ENCODE results near the gene STX4. TPM values are rescaled to one million over a fixed set of nuclear protein-coding genes. Genes with fewer than 3 reads are reported as not detected.

The STX4 gene
- total RNA-seq, 1 experiment from 2014 or later = 26.0 TPM

- TF ChIP-seq SIN3A (IDR thresholded peaks at IDR 0.05; ENCODE audit: low read depth) (peak; percentile 78), ZNF274 (IDR thresholded peaks at IDR 0.05; ENCODE audit: low read depth, low read length) (no peak), CEBPB (IDR thresholded peaks at IDR 0.05; ENCODE audit: low read depth) (no peak), MAX (IDR thresholded peaks at IDR 0.05) (no peak), POLR2AphosphoS5 (IDR thresholded peaks at IDR 0.05; ENCODE audit: low read depth, low read length) (peak; percentile 47)
Measured at GRCh38 chr16:31073142-31073969, 40.0 kb downstream of the STX4 start (continued).

GRCh38 chr16:31073970-31074813, 40.8 kb downstream of the STX4 start, which contains the start of the genes ZNF646 and ZNF668:
ZNF646 (plus strand) TSS chr16:31074422; CDS start chr16:31076325, 1,903 bp downstream.
ZNF668 (minus strand) TSS chr16:31074240; CDS start chr16:31064459, 9,781 bp downstream.
- Histone ChIP-seq H4K20me1 (ENCODE audit: insufficient read depth) (no peaks in the 10 kb centered on the region), H3K9me2 (ENCODE audit: insufficient read depth) (no peaks in the 10 kb centered on the region), H3K27ac (ENCODE audit: low read depth, low read length) (peak within 1 kb of the TSS; percentile 100), H3K27me3 (ENCODE audit: insufficient read depth, low read length) (no peaks in the 10 kb centered on the region), H3K9me3 (ENCODE audit: control insufficient read depth in 1 of 2, insufficient read depth in 1 of 2, low read depth in 1 of 2, low read length in 2 of 2) (no peaks in the 10 kb centered on the region), H3K4me2 (ENCODE audit: low read length) (peak within 1 kb of the TSS; percentile 97), H3K4me3 (replicated peaks in 1 of 2; ENCODE audit: low read depth in 1 of 2, low read length in 2 of 2) (peak within 1 kb of the TSS; percentile 87 to 99), H3K79me2 (ENCODE audit: insufficient read depth, low read length) (peaks cover 71% of the 10 kb centered on the region), H3K4me1 (ENCODE audit: control insufficient read depth in 1 of 2, insufficient read depth in 2 of 2, low read length in 2 of 2) (peaks cover 8 to 18% of the 10 kb centered on the region in 2 experiments; a peak in 3 of 4 replicates), H2AFZ (ENCODE audit: low read depth, low read length, poor library complexity, severe bottlenecking) (no peak within 1 kb of the TSS), H3K9ac (ENCODE audit: low read length) (peak within 1 kb of the TSS; percentile 95), H3K36me3 (ENCODE audit: control insufficient read depth in 1 of 2, insufficient read depth in 2 of 2, low read length in 2 of 2) (peaks cover 14 to 31% of the 10 kb centered on the region in 2 experiments)
- intact Hi-C loops (cut with micrococcal nuclease) = loop anchor here (1.0 to 10.0 kb wide), 5 partner anchors 20 to 381 kb away; partner anchors contain the start of genes ARMC5, PRSS8, STX4 and VKORC1
- POLR2A ChIA-PET = interaction anchor here (1.0 to 1.6 kb wide), 10 partner anchors 18 to 140 kb away, joined by 3 to 8 read pairs (median 4); partner anchors contain the start of genes HSD3B7, KAT8, STX4 and TRIM72
- RAD21 ChIA-PET (ENCODE audit: low non-redundant PET in 1 of 2, low total read pairs in 2 of 2, uncharacterized antibody in 2 of 2, unreplicated experiment in 2 of 2) = interaction anchor here (0.8 to 1.5 kb wide), 4 partner anchors 43 to 89 kb away, joined by 3 to 7 read pairs (median 4); partner anchors contain the start of genes HSD3B7 (in 1 of the 2) and KAT8 (in 1 of the 2)
- ATAC-seq (peak; percentile 86), DNase-seq (ENCODE audit: low read depth, low spot score) (peak; percentile 99)
- CTCF ChIA-PET = interaction anchor here (1.0 to 1.2 kb wide), 7 partner anchors 18 to 795 kb away, joined by 3 to 7 read pairs (median 4); partner anchors contain the start of genes HSD3B7 and ZNF843
- BruUV-seq (replicated peaks) = no TSS peak
- TF ChIP-seq SP1 (IDR thresholded peaks at IDR 0.05; ENCODE audit: low read depth) (peak; percentile 95), FOSL1 (IDR thresholded peaks at IDR 0.05; ENCODE audit: low read depth) (no peak), CTCF (IDR thresholded peaks at IDR 0.05 in 2 of 3, conservative IDR thresholded peaks at IDR 0.05 in 1 of 3; ENCODE audit: borderline replicate concordance in 1 of 3, insufficient read depth in 1 of 3, low read depth in 2 of 3, low read length in 2 of 3) (no peak), ATF3 (IDR thresholded peaks at IDR 0.05) (no peak), YY1 (IDR thresholded peaks at IDR 0.05; ENCODE audit: extremely low read depth, insufficient replicate concordance, low read depth, low read length) (peak; percentile 72), SIN3A (IDR thresholded peaks at IDR 0.05; ENCODE audit: low read depth) (peak; percentile 84), ELF1 (IDR thresholded peaks at IDR 0.05; ENCODE audit: borderline replicate concordance, low read depth) (peak; percentile 93), ZFX (IDR thresholded peaks at IDR 0.05) (no peak), JUND (IDR thresholded peaks at IDR 0.05) (no peak), MAX (IDR thresholded peaks at IDR 0.05) (peak; percentile 85), ZBTB33 (IDR thresholded peaks at IDR 0.05; ENCODE audit: extremely low read depth, insufficient replicate concordance, low read length) (no peak), CBX3 (IDR thresholded peaks at IDR 0.05; ENCODE audit: low read depth) (peak; percentile 93), CEBPB (IDR thresholded peaks at IDR 0.05; ENCODE audit: low read depth) (no peak), SRF (IDR thresholded peaks at IDR 0.05; ENCODE audit: low read depth) (peak; percentile 95), ZNF274 (IDR thresholded peaks at IDR 0.05; ENCODE audit: low read depth, low read length) (no peak)
